ENCODE results near the gene TSHZ1. TPM values are rescaled to one million over a fixed set of nuclear protein-coding genes. Genes with fewer than 3 reads are reported as not detected.

TSHZ1 gene
- total and polyA plus RNA-seq, 2 of the 8 experiments (the other 6 are each of a cell fraction or from before 2014, with no cell fraction given): 0.03 to 0.32 TPM

DNA sequence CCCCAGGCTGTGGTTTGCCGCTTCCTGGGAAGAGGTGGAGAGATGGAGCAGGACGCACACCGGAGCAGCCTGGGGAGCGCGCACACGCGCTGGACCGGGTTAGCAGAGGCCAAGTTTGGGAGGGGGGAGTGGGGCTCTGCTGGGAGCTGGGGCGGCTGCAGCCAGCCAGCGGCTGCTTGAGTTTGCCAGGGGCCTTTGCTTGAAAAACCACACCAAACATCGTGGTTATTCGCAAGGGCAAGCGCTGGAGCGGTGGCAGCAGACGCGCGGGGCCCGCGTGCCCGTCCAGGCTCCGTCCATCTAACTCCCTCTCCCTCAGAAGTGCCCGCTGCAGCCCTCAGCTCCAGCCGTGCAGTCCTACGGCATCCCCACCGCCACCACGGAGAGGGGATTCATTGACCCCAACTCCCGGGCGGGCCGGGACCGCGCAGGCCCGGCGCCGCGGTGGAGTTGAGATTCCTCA is 6.3 kb upstream of the TSHZ1 start (continued):
- TF ChIP-seq NANOG (IDR thresholded peaks at IDR 0.05; ENCODE audit: insufficient read depth, low read depth, low read length, poor library complexity, severe bottlenecking) (no peak), TAF7 (optimal IDR thresholded peaks at IDR 0.05; ENCODE audit: borderline replicate concordance, low read depth, low read length) (no peak), ZNF274 (IDR thresholded peaks at IDR 0.05; ENCODE audit: borderline replicate concordance, extremely low read depth, low read length) (no peak), KDM4A (IDR thresholded peaks at IDR 0.05; ENCODE audit: low read depth, low read length, severe bottlenecking) (peak; percentile 56), POU5F1 (IDR thresholded peaks at IDR 0.05; ENCODE audit: low read depth, low read length) (no peak)
- TF ChIP-seq, protein P1, sequence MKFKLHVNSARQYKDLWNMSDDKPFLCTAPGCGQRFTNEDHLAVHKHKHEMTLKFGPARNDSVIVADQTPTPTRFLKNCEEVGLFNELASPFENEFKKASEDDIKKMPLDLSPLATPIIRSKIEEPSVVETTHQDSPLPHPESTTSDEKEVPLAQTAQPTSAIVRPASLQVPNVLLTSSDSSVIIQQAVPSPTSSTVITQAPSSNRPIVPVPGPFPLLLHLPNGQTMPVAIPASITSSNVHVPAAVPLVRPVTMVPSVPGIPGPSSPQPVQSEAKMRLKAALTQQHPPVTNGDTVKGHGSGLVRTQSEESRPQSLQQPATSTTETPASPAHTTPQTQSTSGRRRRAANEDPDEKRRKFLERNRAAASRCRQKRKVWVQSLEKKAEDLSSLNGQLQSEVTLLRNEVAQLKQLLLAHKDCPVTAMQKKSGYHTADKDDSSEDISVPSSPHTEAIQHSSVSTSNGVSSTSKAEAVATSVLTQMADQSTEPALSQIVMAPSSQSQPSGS (IDR thresholded peaks at IDR 0.05; ENCODE audit: low read length): no peak
- TF ChIP-seq, protein P2, sequence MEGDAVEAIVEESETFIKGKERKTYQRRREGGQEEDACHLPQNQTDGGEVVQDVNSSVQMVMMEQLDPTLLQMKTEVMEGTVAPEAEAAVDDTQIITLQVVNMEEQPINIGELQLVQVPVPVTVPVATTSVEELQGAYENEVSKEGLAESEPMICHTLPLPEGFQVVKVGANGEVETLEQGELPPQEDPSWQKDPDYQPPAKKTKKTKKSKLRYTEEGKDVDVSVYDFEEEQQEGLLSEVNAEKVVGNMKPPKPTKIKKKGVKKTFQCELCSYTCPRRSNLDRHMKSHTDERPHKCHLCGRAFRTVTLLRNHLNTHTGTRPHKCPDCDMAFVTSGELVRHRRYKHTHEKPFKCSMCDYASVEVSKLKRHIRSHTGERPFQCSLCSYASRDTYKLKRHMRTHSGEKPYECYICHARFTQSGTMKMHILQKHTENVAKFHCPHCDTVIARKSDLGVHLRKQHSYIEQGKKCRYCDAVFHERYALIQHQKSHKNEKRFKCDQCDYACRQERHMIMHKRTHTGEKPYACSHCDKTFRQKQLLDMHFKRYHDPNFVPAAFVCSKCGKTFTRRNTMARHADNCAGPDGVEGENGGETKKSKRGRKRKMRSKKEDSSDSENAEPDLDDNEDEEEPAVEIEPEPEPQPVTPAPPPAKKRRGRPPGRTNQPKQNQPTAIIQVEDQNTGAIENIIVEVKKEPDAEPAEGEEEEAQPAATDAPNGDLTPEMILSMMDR (IDR thresholded peaks at IDR 0.05; ENCODE audit: control extremely low read depth in 1 of 3, insufficient read depth in 1 of 3, low read depth in 1 of 3, low read length in 3 of 3): no peak
